Tibial nerve (tissue), 4 donors: ENCODE measurements around the gene FAM204A.

ENCODE experiments used
- EP300 ChIP-seq, 2 donors: sonication (generic); formaldehyde crosslinking; IDR thresholded peaks; one replicate each; pipeline ENCODE4 v1.6.1; 2017; ENCODE audit warnings: antibody characterized with exemption in 2 of 2, mild to moderate bottlenecking in 1 of 2
- POLR2A ChIP-seq, 2 donors: fragments of 450-650 bp; IDR thresholded peaks; one replicate each; pipeline ENCODE4 v1.6.1; 2017; ENCODE audit warnings: antibody characterized with exemption in 2 of 2, mild to moderate bottlenecking in 2 of 2, moderate library complexity in 2 of 2
- TF ChIP-seq, protein P1 (sequence below), 5 experiments: fragments of 200-600 bp in 3 of 5; fragments of 450-650 bp in 2 of 5; sonication (generic) in 3 of 5; IDR thresholded peaks; one replicate each; pipeline ENCODE4 v1.5.1; 2016 to 2019; ENCODE audit warnings: antibody characterized with exemption in 5 of 5, mild to moderate bottlenecking in 3 of 5, moderate library complexity in 2 of 5

DNA sequence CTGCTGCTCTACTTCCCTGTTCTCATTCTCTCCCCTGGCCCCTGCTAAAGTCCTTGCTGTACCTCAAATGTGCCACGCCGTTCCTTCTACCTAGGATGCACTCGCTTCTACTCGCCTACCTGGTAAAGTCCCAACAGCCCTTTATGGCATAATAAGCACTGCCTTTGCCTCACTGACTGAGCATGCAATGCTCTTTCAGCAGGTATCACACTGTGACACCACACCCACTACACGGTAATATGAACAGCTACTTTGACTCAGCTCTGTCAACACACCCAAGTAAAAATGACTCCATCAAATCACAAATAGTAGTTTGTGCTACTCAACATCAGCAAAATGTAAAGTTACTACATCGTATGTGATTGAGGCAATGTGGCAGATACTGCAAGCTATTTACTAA is 37.6 kb downstream of the FAM204A start:
- TF ChIP-seq, protein P1, sequence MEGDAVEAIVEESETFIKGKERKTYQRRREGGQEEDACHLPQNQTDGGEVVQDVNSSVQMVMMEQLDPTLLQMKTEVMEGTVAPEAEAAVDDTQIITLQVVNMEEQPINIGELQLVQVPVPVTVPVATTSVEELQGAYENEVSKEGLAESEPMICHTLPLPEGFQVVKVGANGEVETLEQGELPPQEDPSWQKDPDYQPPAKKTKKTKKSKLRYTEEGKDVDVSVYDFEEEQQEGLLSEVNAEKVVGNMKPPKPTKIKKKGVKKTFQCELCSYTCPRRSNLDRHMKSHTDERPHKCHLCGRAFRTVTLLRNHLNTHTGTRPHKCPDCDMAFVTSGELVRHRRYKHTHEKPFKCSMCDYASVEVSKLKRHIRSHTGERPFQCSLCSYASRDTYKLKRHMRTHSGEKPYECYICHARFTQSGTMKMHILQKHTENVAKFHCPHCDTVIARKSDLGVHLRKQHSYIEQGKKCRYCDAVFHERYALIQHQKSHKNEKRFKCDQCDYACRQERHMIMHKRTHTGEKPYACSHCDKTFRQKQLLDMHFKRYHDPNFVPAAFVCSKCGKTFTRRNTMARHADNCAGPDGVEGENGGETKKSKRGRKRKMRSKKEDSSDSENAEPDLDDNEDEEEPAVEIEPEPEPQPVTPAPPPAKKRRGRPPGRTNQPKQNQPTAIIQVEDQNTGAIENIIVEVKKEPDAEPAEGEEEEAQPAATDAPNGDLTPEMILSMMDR (IDR thresholded peaks at IDR 0.05) = no peak
- TF ChIP-seq POLR2A (IDR thresholded peaks at IDR 0.05) = no peak
- no peak for TF ChIP-seq EP300 (IDR thresholded peaks at IDR 0.05)
